ENCODE results near the gene SOWAHB.
A peak's percentile ranks its signal among the peaks of the same experiment; 100 is the strongest.

The SOWAHB gene

GRCh38 chr4:76897536-76898384 lies at the start of gene SOWAHB:
TSS of gene SOWAHB (minus strand) at chr4:76898144. CDS start at chr4:76897849, 295 bp downstream.
- Histone ChIP-seq H3K27me3 (ENCODE audit: insufficient read depth, low read length, poor library complexity, severe bottlenecking) (peaks cover 4% of the 10 kb centered on the region), H3K4me3 (ENCODE audit: low read length, poor library complexity, severe bottlenecking) (no peak within 1 kb of the TSS), H3K4me2 (ENCODE audit: low read depth, low read length, poor library complexity, severe bottlenecking) (no peak within 1 kb of the TSS)

GRCh38 chr4:76947369-76947768 lies 49.4 kb upstream of the SOWAHB start:
- Histone ChIP-seq H3K27me3 (ENCODE audit: insufficient read depth, low read length, poor library complexity, severe bottlenecking) (no peaks in the 10 kb centered on the region), H3K9ac (ENCODE audit: low read depth, low read length, poor library complexity, severe bottlenecking) (no peak overlapping the region), H3F3A (ENCODE audit: low read depth) (no peaks in the 10 kb centered on the region), H2AFZ (ENCODE audit: low read length) (no peak overlapping the region), H3K4me1 (ENCODE audit: insufficient read depth, low read length, poor library complexity, severe bottlenecking) (peaks cover 16% of the 10 kb centered on the region), H3K4me2 (ENCODE audit: low read depth, low read length, poor library complexity, severe bottlenecking) (peak overlapping the region; percentile 95), H4K20me1 (ENCODE audit: insufficient read depth, low read length, poor library complexity, severe bottlenecking) (peaks cover 11% of the 10 kb centered on the region), H3K4me3 (ENCODE audit: low read length, poor library complexity, severe bottlenecking) (peak overlapping the region; percentile 88), H3K9me3 (ENCODE audit: insufficient read depth, low read depth, low read length) (no peaks in the 10 kb centered on the region), H3K9me2 (replicated peaks; ENCODE audit: low read depth, low read length) (no peaks in the 10 kb centered on the region), H3K79me2 (ENCODE audit: insufficient read depth, low read length) (peaks cover 35% of the 10 kb centered on the region), H3K36me3 (ENCODE audit: insufficient read depth, low read length) (no peaks in the 10 kb centered on the region)
- TF ChIP-seq EZH2phosphoT487 (IDR thresholded peaks at IDR 0.05; ENCODE audit: borderline replicate concordance) (no peak), CTCF (conservative IDR thresholded peaks at IDR 0.05; ENCODE audit: low read length) (no peak)

More at GRCh38 chr4:76897536-76898384, at the start of gene SOWAHB:
- no peaks in the 10 kb centered on the region for H3F3A ChIP-seq (ENCODE audit: low read depth)
- no peaks in the 10 kb centered on the region for H3K79me2 ChIP-seq (ENCODE audit: insufficient read depth, low read length)
- H3K36me3 ChIP-seq (ENCODE audit: insufficient read depth, low read length), result no peaks in the 10 kb centered on the region
- H3K9me3 ChIP-seq (ENCODE audit: insufficient read depth, low read depth, low read length), result no peaks in the 10 kb centered on the region
- no peaks in the 10 kb centered on the region for H4K20me1 ChIP-seq (ENCODE audit: insufficient read depth, low read length, poor library complexity, severe bottlenecking)
- no peak for TF ChIP-seq EZH2phosphoT487 (IDR thresholded peaks at IDR 0.05; ENCODE audit: borderline replicate concordance)
- TF ChIP-seq CTCF (conservative IDR thresholded peaks at IDR 0.05; ENCODE audit: low read length), result no peak
- no peaks in the 10 kb centered on the region for H3K9me2 ChIP-seq (replicated peaks; ENCODE audit: low read depth, low read length)
- H3K9ac ChIP-seq (ENCODE audit: low read depth, low read length, poor library complexity, severe bottlenecking), result no peak within 1 kb of the TSS
- no peaks in the 10 kb centered on the region for H3K4me1 ChIP-seq (ENCODE audit: insufficient read depth, low read length, poor library complexity, severe bottlenecking)
- H2AFZ ChIP-seq (ENCODE audit: low read length), result no peak within 1 kb of the TSS

GRCh38 chr4:76943790-76944189 lies 45.8 kb upstream of the SOWAHB start:
- Histone ChIP-seq H3F3A (ENCODE audit: low read depth) (no peaks in the 10 kb centered on the region), H3K27me3 (ENCODE audit: insufficient read depth, low read length, poor library complexity, severe bottlenecking) (no peaks in the 10 kb centered on the region), H3K36me3 (ENCODE audit: insufficient read depth, low read length) (no peaks in the 10 kb centered on the region), H3K4me1 (ENCODE audit: insufficient read depth, low read length, poor library complexity, severe bottlenecking) (peaks cover 2% of the 10 kb centered on the region), H3K9me3 (ENCODE audit: insufficient read depth, low read depth, low read length) (no peaks in the 10 kb centered on the region), H3K4me3 (ENCODE audit: low read length, poor library complexity, severe bottlenecking) (no peak overlapping the region), H3K79me2 (ENCODE audit: insufficient read depth, low read length) (peaks cover 9% of the 10 kb centered on the region; the same call in 1 of the 2 replicates), H3K9me2 (replicated peaks; ENCODE audit: low read depth, low read length) (no peaks in the 10 kb centered on the region), H2AFZ (ENCODE audit: low read length) (no peak overlapping the region), H3K9ac (ENCODE audit: low read depth, low read length, poor library complexity, severe bottlenecking) (no peak overlapping the region), H4K20me1 (ENCODE audit: insufficient read depth, low read length, poor library complexity, severe bottlenecking) (no peaks in the 10 kb centered on the region), H3K4me2 (ENCODE audit: low read depth, low read length, poor library complexity, severe bottlenecking) (no peak overlapping the region)
- no peak for TF ChIP-seq CTCF (conservative IDR thresholded peaks at IDR 0.05; ENCODE audit: low read length)
- no peak for TF ChIP-seq EZH2phosphoT487 (IDR thresholded peaks at IDR 0.05; ENCODE audit: borderline replicate concordance)
